ENCODE measurements around the gene CMYA5. TPM values are rescaled to one million over a fixed set of nuclear protein-coding genes. Genes with fewer than 3 reads are reported as not detected.

Gene CMYA5
- total and polyA plus RNA-seq, 7 donors: 0.46 to 21.0 (median 5.2) TPM

DNA sequence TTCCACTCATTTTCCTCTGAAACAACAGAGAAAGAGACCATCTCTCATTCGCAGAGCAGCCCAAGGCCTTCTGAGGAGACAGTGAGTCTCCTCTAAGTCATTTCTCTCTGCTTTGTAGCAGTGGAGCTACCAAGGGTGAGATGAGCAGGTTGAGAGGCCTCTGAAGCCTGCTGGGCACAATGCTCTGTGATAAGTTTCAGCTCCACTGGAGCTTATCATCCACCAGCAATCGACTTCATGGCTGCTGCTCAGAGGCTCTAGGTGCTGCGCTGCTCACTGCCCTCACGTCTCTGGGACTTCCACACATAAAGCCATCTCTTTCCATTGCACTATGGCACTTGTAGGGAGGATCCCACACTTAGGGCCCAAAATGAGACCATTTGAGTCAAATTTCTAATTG is 96.3 kb downstream of the CMYA5 start:
- H3K9me3 ChIP-seq: no peaks in the 10 kb centered on the region
- no peaks in the 10 kb centered on the region for H3K27me3 ChIP-seq
- no peak for DNase-seq
- intact Hi-C loops (cut with DNase I): no loop called here
- WGBS, 2 donors: 88 to 92% methylated on average over 4 of the region's 4 CpGs
- H3K36me3 ChIP-seq: no peaks in the 10 kb centered on the region
- TF ChIP-seq CTCF (IDR thresholded peaks at IDR 0.05) (no peak), EP300 (IDR thresholded peaks at IDR 0.05) (no peak), POLR2AphosphoS5 (IDR thresholded peaks at IDR 0.05) (no peak)
- H3K4me3 ChIP-seq: no peak overlapping the region
- H3K27ac ChIP-seq: no peak overlapping the region
- H3K4me1 ChIP-seq: no peaks in the 10 kb centered on the region

DNA sequence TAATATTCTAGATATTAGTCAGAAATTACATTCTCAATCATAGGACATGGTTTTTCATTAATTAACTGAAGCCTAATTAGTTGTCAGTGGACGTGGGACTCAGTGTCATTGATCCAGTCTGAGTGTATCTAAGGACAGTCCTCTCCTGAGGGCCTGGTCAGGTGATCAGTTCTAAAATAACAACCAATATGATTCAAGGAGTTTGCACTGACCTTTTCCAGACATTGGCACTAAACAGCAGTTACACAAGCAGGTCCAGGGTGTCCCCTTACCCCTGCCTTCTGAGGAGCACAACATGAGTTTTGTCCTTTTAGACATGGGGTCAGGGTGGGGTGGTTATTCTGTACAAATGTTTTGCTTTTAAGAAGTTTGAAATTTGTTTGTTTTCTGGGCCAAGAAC is 97.8 kb downstream of the CMYA5 start:
- TF ChIP-seq CTCF (IDR thresholded peaks at IDR 0.05): no peak
- TF ChIP-seq EP300 (IDR thresholded peaks at IDR 0.05): no peak
- TF ChIP-seq POLR2AphosphoS5 (IDR thresholded peaks at IDR 0.05): no peak
- TF ChIP-seq POLR2A (IDR thresholded peaks at IDR 0.05): no peak
- WGBS, 2 donors: 78 to 85% methylated on average over 1 of the region's 1 CpG
- peaks cover 0 to 7% (median 0%) of the 10 kb centered on the region in 4 donors for H3K36me3 ChIP-seq

DNA sequence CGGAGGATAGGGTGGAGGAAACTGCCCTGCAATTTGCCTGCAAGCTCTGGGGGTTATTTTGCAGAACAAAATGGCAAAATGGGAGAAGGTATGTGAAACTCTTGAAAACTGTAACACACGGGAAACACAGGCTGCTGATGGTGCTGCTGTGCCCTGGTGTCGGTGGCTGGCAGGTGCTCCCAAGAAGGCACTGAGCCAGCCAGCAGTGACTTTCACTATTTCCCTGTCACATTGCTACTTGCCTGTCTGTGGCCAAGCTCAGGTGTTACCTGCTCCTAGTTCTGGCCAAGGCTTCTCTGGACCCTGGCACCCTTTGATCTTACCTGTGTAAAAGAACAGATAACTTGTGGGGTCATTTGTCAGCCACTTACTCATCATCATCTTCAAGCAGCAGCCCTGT is 102.2 kb downstream of the CMYA5 start:
- TF ChIP-seq POLR2A (IDR thresholded peaks at IDR 0.05): no peak
- intact Hi-C loops (cut with DNase I): no loop called here
- no peak for DNase-seq
- Histone ChIP-seq H3K36me3 (peaks cover 0 to 14% (median 0%) of the 10 kb centered on the region in 4 donors), H3K27me3 (no peaks in the 10 kb centered on the region), H3K4me3 (no peak overlapping the region), H3K9me3 (no peaks in the 10 kb centered on the region), H3K4me1 (peaks cover 0 to 6% (median 0%) of the 10 kb centered on the region in 4 donors), H3K27ac (no peak overlapping the region)
- 68 to 70% methylated on average over 3 of the region's 3 CpGs for WGBS, 2 donors

More for the DNA sequence above, 97.8 kb downstream of the CMYA5 start:
- Histone ChIP-seq H3K4me3 (no peak overlapping the region), H3K27ac (no peak overlapping the region), H3K9me3 (no peaks in the 10 kb centered on the region), H3K4me1 (no peaks in the 10 kb centered on the region), H3K27me3 (no peaks in the 10 kb centered on the region)
- no peak for DNase-seq
- intact Hi-C loops (cut with DNase I): no loop called here

DNA sequence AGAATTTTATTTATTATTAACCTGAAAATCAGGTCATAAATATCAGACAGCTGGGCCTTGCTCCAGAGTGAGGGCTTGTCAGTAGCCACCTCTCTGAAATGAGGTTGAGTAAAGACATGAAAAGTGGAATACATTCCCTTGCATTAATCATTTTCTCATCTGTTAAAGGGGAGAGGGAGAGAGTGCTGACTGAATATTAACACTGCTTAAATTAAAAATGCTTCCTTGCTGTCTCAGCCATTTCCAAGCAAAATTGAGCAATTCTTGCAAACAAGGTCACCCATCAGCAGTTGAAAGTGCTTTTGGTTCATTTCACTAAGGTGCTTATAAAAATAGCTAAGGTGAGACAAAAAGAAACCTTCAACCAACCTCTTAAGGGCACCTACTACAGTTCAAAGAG is 102.8 kb downstream of the CMYA5 start:
- Histone ChIP-seq H3K9me3 (no peaks in the 10 kb centered on the region), H3K36me3 (peaks cover 0 to 14% (median 0%) of the 10 kb centered on the region in 4 donors), H3K4me1 (peaks cover 0 to 6% (median 0%) of the 10 kb centered on the region in 4 donors), H3K4me3 (no peak overlapping the region), H3K27me3 (no peaks in the 10 kb centered on the region), H3K27ac (no peak overlapping the region)
- TF ChIP-seq POLR2A (IDR thresholded peaks at IDR 0.05) (no peak), EP300 (IDR thresholded peaks at IDR 0.05) (no peak)
- DNase-seq: no peak
- intact Hi-C loops (cut with DNase I): no loop called here

DNA sequence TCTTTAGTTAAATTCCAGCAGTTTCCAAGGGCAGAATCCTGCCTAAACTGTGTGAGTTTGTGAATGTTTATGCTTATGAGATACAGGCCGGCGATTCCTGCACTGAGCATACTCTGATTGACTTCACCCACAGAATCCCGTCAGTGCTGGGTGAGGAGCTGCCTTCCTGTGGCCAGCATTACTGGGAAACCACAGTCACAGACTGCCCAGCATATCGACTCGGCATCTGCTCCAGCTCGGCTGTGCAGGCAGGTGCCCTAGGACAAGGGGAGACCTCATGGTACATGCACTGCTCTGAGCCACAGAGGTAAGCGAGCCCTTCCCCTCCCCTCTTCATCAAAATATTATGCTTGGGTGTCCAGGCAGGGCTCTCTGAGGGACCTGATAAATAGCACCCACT is 103.7 kb downstream of the CMYA5 start:
- H3K4me3 ChIP-seq: no peak overlapping the region
- WGBS, 2 donors: 90 to 93% methylated on average over 7 of the region's 7 CpGs
- peaks cover 0 to 6% (median 0%) of the 10 kb centered on the region in 4 donors for H3K4me1 ChIP-seq
- intact Hi-C loops (cut with DNase I): no loop called here
- H3K36me3 ChIP-seq: peaks cover 0 to 14% (median 0%) of the 10 kb centered on the region in 4 donors
- no peak overlapping the region for H3K27ac ChIP-seq
- H3K27me3 ChIP-seq: no peaks in the 10 kb centered on the region
- no peaks in the 10 kb centered on the region for H3K9me3 ChIP-seq
- no peak for TF ChIP-seq CTCF (IDR thresholded peaks at IDR 0.05)
- no peak for TF ChIP-seq EP300 (IDR thresholded peaks at IDR 0.05)
- no peak for TF ChIP-seq POLR2A (IDR thresholded peaks at IDR 0.05)
- TF ChIP-seq POLR2AphosphoS5 (IDR thresholded peaks at IDR 0.05): no peak
- no peak for DNase-seq

- Histone ChIP-seq H3K4me1 (peaks cover 0 to 6% (median 0%) of the 10 kb centered on the region in 4 donors), H3K36me3 (peaks cover 0 to 14% (median 0%) of the 10 kb centered on the region in 4 donors), H3K4me3 (no peak overlapping the region), H3K27ac (no peak overlapping the region), H3K27me3 (no peaks in the 10 kb centered on the region), H3K9me3 (no peaks in the 10 kb centered on the region)
- no peak for DNase-seq
- no peak for TF ChIP-seq POLR2AphosphoS5 (IDR thresholded peaks at IDR 0.05)
- TF ChIP-seq EP300 (IDR thresholded peaks at IDR 0.05): no peak
- intact Hi-C loops (cut with DNase I): no loop called here
These were observed 104.1 kb downstream of the CMYA5 start for GRCh38 chr5:79793722-79794121.
